ENCODE results near the gene RPL18. TPM values are rescaled to one million over a fixed set of nuclear protein-coding genes. Genes with fewer than 3 reads are reported as not detected.
A peak's percentile ranks its signal among the peaks of the same experiment; 100 is the strongest.

Gene RPL18
- total RNA-seq, 1 donor from 2014 or later = 1,772 TPM

DNA sequence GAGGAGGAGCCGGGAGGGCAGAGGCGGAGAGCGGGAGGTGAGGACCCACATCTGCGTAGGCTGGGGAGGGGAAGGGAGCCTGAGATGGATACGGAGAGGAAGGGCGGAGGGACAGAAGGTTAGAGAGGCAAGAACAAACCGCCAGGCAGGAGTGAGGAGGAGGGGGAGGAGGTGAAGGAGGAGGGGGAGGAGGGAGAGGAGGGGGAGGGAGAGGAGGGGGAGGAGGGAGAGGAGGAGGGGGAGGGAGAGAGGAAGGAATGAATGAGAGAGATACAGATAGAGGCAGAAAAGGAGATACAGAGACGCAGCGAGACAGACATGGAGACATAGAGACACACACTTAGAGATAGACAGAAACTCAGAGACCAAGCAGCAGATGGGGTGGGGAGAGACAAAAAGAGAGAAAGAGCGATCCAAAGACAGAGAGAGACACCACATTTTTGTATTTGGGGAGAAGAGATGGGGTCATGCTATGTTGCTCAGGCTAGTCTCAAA lies 27.8 kb upstream of the RPL18 start:
- H3K4me1 Mint-ChIP-seq = peaks cover 24% of the 10 kb centered on the region
- no peak for DNase-seq (ENCODE audit: low read depth, low spot score)
- peaks cover 10% of the 10 kb centered on the region for H3K27me3 Mint-ChIP-seq (ENCODE audit: low read depth)
- no peaks in the 10 kb centered on the region for H3K36me3 Mint-ChIP-seq (ENCODE audit: low read depth)
- TF ChIP-seq, protein P1, sequence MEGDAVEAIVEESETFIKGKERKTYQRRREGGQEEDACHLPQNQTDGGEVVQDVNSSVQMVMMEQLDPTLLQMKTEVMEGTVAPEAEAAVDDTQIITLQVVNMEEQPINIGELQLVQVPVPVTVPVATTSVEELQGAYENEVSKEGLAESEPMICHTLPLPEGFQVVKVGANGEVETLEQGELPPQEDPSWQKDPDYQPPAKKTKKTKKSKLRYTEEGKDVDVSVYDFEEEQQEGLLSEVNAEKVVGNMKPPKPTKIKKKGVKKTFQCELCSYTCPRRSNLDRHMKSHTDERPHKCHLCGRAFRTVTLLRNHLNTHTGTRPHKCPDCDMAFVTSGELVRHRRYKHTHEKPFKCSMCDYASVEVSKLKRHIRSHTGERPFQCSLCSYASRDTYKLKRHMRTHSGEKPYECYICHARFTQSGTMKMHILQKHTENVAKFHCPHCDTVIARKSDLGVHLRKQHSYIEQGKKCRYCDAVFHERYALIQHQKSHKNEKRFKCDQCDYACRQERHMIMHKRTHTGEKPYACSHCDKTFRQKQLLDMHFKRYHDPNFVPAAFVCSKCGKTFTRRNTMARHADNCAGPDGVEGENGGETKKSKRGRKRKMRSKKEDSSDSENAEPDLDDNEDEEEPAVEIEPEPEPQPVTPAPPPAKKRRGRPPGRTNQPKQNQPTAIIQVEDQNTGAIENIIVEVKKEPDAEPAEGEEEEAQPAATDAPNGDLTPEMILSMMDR (conservative IDR thresholded peaks at IDR 0.05) = no peak
- H3K4me3 Mint-ChIP-seq = peak overlapping the region; percentile 59
- no peak overlapping the region for H3K27ac Mint-ChIP-seq (ENCODE audit: unreplicated experiment)
- no peaks in the 10 kb centered on the region for H3K9me3 Mint-ChIP-seq

GRCh38 chr19:48646001-48646721 lies 27.2 kb upstream of the RPL18 start, which contains the start of gene CA11:
TSS of gene CA11 (minus strand) at chr19:48646187. CDS start at chr19:48645632, 555 bp downstream.
- peak within 1 kb of the TSS; percentile 81 for H3K4me3 Mint-ChIP-seq
- H3K4me1 Mint-ChIP-seq = peaks cover 24% of the 10 kb centered on the region
- peak within 1 kb of the TSS; percentile 43 for H3K27ac Mint-ChIP-seq (ENCODE audit: unreplicated experiment)
- DNase-seq (ENCODE audit: low read depth, low spot score) = peak; percentile 92
- TF ChIP-seq, protein P1 (conservative IDR thresholded peaks at IDR 0.05) = peak; percentile 85
- no peaks in the 10 kb centered on the region for H3K9me3 Mint-ChIP-seq
- H3K36me3 Mint-ChIP-seq (ENCODE audit: low read depth) = no peaks in the 10 kb centered on the region
- H3K27me3 Mint-ChIP-seq (ENCODE audit: low read depth) = peaks cover 14% of the 10 kb centered on the region

DNA sequence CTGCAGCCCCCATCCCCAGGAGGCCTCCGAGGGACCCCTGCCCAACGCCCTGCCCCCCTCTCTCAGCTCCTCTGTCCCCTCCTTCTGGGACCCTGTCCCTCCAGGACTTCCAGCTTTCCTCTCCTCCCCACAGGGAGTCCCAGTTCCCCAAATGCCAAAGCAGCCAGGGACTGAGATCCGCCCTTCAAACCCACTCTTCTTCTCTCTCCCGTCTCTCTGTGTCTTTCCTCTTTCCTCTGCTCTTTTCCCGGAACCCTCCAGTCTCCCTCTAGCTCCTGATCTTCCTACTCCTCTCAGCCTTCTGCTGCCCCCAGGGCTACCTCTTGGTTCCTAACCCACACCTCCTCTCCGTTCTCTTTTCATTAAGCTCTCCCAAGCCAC lies 26.6 kb upstream of the RPL18 start:
- Mint-ChIP-seq H3K4me1 (peaks cover 24% of the 10 kb centered on the region), H3K27ac (ENCODE audit: unreplicated experiment) (peak overlapping the region; percentile 19), H3K4me3 (peak overlapping the region; percentile 81), H3K27me3 (ENCODE audit: low read depth) (peaks cover 17% of the 10 kb centered on the region), H3K9me3 (no peaks in the 10 kb centered on the region), H3K36me3 (ENCODE audit: low read depth) (no peaks in the 10 kb centered on the region)
- TF ChIP-seq, protein P1 (conservative IDR thresholded peaks at IDR 0.05) = no peak
- no peak for DNase-seq (ENCODE audit: low read depth, low spot score)

DNA sequence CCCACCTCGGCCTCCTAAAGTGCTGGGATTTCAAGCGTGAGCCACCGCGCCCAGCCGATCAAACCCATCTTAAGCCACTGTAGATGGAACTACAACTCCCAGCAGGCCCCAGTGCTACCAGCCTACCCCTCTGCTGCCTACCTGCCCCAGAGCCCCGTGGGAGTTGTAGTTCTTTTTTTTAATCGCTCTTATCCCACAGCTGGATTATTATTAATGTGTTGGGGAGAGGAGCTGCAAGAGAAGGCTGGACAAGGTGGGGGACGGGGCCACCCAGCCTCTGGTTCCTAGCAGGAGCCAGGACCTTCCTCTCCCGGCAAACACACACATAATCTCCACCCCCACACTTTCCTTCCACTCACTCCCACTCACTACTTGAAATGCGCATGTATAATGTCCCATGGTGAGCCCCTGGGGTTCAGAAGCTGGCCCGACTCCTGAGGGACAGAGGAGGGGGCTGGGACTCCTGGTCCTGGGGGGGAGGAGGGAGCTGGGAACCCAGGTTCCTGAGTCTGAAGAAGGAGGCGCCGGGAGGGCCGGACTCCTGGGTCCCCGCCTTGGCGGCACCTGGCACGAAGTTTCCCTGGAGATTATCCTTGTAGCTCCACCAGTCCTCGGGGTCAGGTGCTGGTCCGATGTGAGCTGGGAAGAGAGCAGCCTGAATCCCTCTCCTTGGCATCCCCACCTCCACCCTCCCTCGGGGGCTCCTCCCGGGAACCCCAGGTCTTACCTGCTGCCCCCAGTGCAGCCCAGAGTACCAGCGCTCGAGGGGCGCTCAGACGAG lies 26.1 kb upstream of the RPL18 start:
- peaks cover 17% of the 10 kb centered on the region for H3K27me3 Mint-ChIP-seq (ENCODE audit: low read depth)
- peak overlapping the region; percentile 81 for H3K4me3 Mint-ChIP-seq
- no peaks in the 10 kb centered on the region for H3K36me3 Mint-ChIP-seq (ENCODE audit: low read depth)
- no peaks in the 10 kb centered on the region for H3K9me3 Mint-ChIP-seq
- DNase-seq (ENCODE audit: low read depth, low spot score) = peak; percentile 67
- TF ChIP-seq, protein P1 (conservative IDR thresholded peaks at IDR 0.05) = no peak
- no peak overlapping the region for H3K27ac Mint-ChIP-seq (ENCODE audit: unreplicated experiment)
- peaks cover 24% of the 10 kb centered on the region for H3K4me1 Mint-ChIP-seq

- Mint-ChIP-seq H3K27ac (ENCODE audit: unreplicated experiment) (no peak overlapping the region), H3K4me3 (peak overlapping the region; percentile 79), H3K9me3 (no peaks in the 10 kb centered on the region), H3K4me1 (peaks cover 24% of the 10 kb centered on the region), H3K27me3 (ENCODE audit: low read depth) (peaks cover 21% of the 10 kb centered on the region), H3K36me3 (ENCODE audit: low read depth) (no peaks in the 10 kb centered on the region)
- DNase-seq (ENCODE audit: low read depth, low spot score) = no peak
- TF ChIP-seq, protein P1 (conservative IDR thresholded peaks at IDR 0.05) = no peak
Measured at GRCh38 chr19:48644355-48644754, 25.4 kb upstream of the RPL18 start.

Measured in neural crest cell (in vitro differentiated cells).